GM12878 (cell line): ENCODE data around the gene RAET1E.

ENCODE experiments used
- ASH2L ChIP-seq: fragments of 300-600, 200-600 bp; sonication (generic); IDR thresholded peaks from 2 replicates; pipeline ENCODE4 v1.6.1; 2017; ENCODE audit warnings: low read depth, mild to moderate bottlenecking, borderline replicate concordance
- EGR1 ChIP-seq, 2 experiments: IDR thresholded peaks; 1 replicate in 1 of 2; 2 replicates in 1 of 2; pipeline ENCODE4 v1.6.1; 2011 to 2012; ENCODE audit warnings: low read depth in 2 of 2, low read length in 2 of 2, borderline replicate concordance in 1 of 2, mild to moderate bottlenecking in 1 of 2, moderate library complexity in 1 of 2
- HDAC6 ChIP-seq: fragments of 200-600 bp; sonication (generic); IDR thresholded peaks from one replicate; pipeline ENCODE4 v1.8.0; 2017; ENCODE audit warnings: antibody characterized with exemption; ENCODE audit not compliant: unreplicated experiment
- MTA3 ChIP-seq: IDR thresholded peaks from 2 replicates; pipeline ENCODE4 v1.6.1; 2012; ENCODE audit warnings: low read length, inconsistent platforms, borderline replicate concordance
- MYC ChIP-seq: IDR thresholded peaks from 2 replicates; pipeline ENCODE4 v1.6.1; 2011; ENCODE audit warnings: mild to moderate bottlenecking, low read length, moderate library complexity, inconsistent platforms; ENCODE audit not compliant: insufficient read depth, insufficient replicate concordance, insufficient read length, severe bottlenecking
- RAD21 ChIP-seq: IDR thresholded peaks from 2 replicates; pipeline ENCODE4 v1.6.1; 2011; ENCODE audit warnings: mild to moderate bottlenecking, low read depth, low read length, moderate library complexity; ENCODE audit not compliant: insufficient read depth
- ZBTB4 ChIP-seq: fragments of 450-650 bp; formaldehyde crosslinking; IDR thresholded peaks from 2 replicates; pipeline ENCODE4 v1.4.0; 2022; ENCODE audit warnings: mild to moderate bottlenecking, moderate library complexity

DNA sequence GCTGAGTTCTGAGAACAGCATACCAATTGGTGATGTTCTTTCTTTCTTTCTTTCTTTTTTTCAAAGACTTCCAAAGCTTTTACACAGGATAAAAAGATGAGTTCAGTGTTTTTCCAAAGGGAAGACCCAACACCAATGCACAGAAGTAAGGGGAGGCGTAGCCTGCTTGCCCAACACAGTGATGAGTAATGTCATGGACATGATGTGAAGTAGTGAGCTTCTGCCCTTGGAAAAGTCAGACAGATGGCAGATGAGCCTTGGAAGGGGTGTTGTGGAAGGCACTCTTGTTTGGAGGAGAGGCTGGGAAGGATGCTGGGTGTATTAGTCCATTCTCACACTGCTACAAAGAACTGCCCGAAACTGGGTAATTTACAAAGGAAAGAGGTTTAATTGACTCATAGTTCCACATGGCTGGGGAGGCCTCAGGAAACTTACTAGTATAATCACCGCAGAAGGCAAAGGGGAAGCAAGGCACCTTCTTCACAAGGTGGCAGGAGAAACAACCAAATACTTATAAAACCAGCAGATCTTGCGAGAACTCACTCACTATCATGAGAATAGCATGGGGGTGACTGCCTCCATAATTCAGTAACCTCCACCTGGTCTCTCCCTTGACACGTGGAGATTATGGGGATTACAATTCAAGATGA lies 46.3 kb downstream of the RAET1E start:
- TF ChIP-seq ZBTB4 (CRISPR knock-in tag), result no peak
- no peak for TF ChIP-seq MYC
- no peak for TF ChIP-seq MTA3
- TF ChIP-seq RAD21, result no peak
- no peak for TF ChIP-seq HDAC6
- TF ChIP-seq EGR1 (IDR thresholded peaks at IDR 0.05; ENCODE audit: borderline replicate concordance in 1 of 2, low read depth in 2 of 2, low read length in 2 of 2), result no peak
- TF ChIP-seq ASH2L, result no peak
